Parathyroid adenoma (tissue), 2 donors: ENCODE data around the gene CLEC16A.

Experiments used
- H2AFZ ChIP-seq: fragments of 300-600 bp; sonication (generic); one replicate; pipeline ENCODE4 v1.7.0; 2017; ENCODE audit warnings: antibody characterized with exemption, mild to moderate bottlenecking
- H3K27ac ChIP-seq: fragments of 300-600 bp; sonication (generic); one replicate; pipeline ENCODE4 v1.7.0; 2017
- H3K27me3 ChIP-seq: fragments of 300-600 bp; sonication (generic); one replicate; pipeline ENCODE4 v1.7.0; 2017; ENCODE audit warnings: low read length; ENCODE audit not compliant: control insufficient read depth, insufficient read depth
- H3K36me3 ChIP-seq: fragments of 300-600 bp; sonication (generic); one replicate; pipeline ENCODE4 v1.7.0; 2017; ENCODE audit warnings: low read length; ENCODE audit not compliant: control insufficient read depth, insufficient read depth
- H3K4me1 ChIP-seq: fragments of 300-600 bp; sonication (generic); one replicate; pipeline ENCODE4 v1.7.0; 2017; ENCODE audit warnings: control low read depth
- H3K4me2 ChIP-seq: fragments of 300-600 bp; sonication (generic); one replicate; pipeline ENCODE4 v1.7.0; 2017; ENCODE audit warnings: low read length
- H3K4me3 ChIP-seq: fragments of 300-600 bp; sonication (generic); one replicate; pipeline ENCODE4 v1.7.0; 2017; ENCODE audit warnings: low read depth, low read length
- H3K79me2 ChIP-seq: fragments of 300-600 bp; sonication (generic); one replicate; pipeline ENCODE4 v1.7.0; 2017; ENCODE audit warnings: control low read depth
- H3K9ac ChIP-seq: fragments of 300-600 bp; sonication (generic); one replicate; pipeline ENCODE4 v1.7.0; 2017; ENCODE audit warnings: mild to moderate bottlenecking
- H3K9me3 ChIP-seq: fragments of 300-600 bp; sonication (generic); one replicate; pipeline ENCODE4 v1.7.0; 2017; ENCODE audit warnings: low read length; ENCODE audit not compliant: control insufficient read depth
- TF ChIP-seq, protein P1 (sequence below): fragments of 300-600 bp; sonication (generic); IDR thresholded peaks from one replicate; pipeline ENCODE4 v1.7.0; 2017; ENCODE audit warnings: antibody characterized with exemption, mild to moderate bottlenecking
- donor health status: primary hyperparathyroidism.

Gene CLEC16A

DNA sequence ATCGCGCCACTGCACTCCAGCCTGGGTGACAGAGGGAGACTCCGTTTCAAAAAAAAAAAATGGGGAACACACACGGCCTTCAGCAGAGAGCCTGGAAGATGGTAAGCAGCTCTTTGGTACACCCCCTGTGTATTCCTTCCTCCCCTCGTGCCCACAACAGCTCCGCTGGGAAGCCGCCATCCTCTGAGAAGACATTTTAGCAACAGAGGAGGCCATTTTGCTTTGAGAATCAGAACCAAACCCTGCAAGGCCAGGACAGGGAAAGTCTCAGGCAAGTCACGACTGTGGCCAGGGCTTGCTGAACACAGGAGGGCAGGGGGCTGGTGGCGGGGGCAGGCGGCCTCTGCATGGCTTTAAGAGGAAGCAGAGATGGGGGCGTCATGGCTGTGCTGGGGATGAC, 265.9 kb downstream of the CLEC16A start:
- no peak overlapping the region for H2AFZ ChIP-seq
- H3K36me3 ChIP-seq, result no peaks in the 10 kb centered on the region
- H3K9ac ChIP-seq, result no peak overlapping the region
- no peaks in the 10 kb centered on the region for H3K9me3 ChIP-seq
- H3K4me2 ChIP-seq, result no peak overlapping the region
- no peak overlapping the region for H3K4me3 ChIP-seq
- H3K4me1 ChIP-seq, result no peaks in the 10 kb centered on the region
- H3K27ac ChIP-seq, result no peak overlapping the region
- H3K27me3 ChIP-seq, result no peaks in the 10 kb centered on the region
- no peaks in the 10 kb centered on the region for H3K79me2 ChIP-seq
- TF ChIP-seq, protein P1, sequence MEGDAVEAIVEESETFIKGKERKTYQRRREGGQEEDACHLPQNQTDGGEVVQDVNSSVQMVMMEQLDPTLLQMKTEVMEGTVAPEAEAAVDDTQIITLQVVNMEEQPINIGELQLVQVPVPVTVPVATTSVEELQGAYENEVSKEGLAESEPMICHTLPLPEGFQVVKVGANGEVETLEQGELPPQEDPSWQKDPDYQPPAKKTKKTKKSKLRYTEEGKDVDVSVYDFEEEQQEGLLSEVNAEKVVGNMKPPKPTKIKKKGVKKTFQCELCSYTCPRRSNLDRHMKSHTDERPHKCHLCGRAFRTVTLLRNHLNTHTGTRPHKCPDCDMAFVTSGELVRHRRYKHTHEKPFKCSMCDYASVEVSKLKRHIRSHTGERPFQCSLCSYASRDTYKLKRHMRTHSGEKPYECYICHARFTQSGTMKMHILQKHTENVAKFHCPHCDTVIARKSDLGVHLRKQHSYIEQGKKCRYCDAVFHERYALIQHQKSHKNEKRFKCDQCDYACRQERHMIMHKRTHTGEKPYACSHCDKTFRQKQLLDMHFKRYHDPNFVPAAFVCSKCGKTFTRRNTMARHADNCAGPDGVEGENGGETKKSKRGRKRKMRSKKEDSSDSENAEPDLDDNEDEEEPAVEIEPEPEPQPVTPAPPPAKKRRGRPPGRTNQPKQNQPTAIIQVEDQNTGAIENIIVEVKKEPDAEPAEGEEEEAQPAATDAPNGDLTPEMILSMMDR, result no peak

DNA sequence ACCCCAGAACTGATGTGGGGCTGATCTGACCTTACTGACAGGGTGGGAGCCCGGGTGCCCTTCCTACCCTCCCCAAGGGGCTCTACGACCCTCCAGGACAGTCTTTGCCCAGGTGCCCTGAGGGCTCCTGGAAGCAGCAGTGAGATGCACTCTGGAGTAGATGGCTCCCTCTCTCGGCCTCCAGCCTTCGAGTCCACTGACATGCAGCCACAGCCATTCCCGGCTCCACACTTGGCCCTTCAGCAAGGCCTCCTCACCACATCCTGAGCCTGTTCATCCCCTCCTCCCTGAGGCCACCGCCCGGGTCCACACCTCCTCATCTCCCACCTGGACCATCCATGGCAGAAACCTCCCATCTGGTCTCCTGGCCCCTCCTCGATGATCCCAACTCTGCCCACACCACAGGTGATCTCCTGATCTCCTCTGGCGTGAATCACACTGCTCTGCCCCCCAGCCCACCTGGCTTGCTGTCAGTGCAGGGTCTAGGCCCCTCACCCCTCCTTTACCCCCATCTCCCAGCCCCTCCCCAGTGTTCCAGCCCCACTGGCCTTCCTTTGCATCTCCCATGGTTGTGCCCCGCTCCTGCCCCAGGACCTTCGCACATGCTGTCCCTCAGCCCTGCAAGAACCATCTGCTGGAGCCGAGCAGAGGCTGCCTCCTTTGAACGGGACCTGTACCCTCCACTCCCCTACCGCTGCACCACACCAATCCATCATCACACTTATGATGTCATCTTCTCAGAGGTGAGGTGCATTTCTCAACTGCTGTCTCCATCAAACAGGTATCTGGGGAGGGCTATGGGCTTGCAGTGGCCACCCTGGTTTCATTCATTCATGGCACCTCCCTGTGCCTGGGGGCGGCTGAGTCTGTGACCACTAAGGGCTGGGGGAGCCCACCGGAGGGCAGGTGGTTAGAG, 267.0 kb downstream of the CLEC16A start:
- no peaks in the 10 kb centered on the region for H3K4me1 ChIP-seq
- H3K27me3 ChIP-seq, result no peaks in the 10 kb centered on the region
- no peak overlapping the region for H3K4me2 ChIP-seq
- TF ChIP-seq, protein P1, result no peak
- H2AFZ ChIP-seq, result no peak overlapping the region
- no peak overlapping the region for H3K9ac ChIP-seq
- H3K27ac ChIP-seq, result no peak overlapping the region
- H3K36me3 ChIP-seq, result no peaks in the 10 kb centered on the region
- no peaks in the 10 kb centered on the region for H3K9me3 ChIP-seq
- H3K4me3 ChIP-seq, result no peak overlapping the region
- no peaks in the 10 kb centered on the region for H3K79me2 ChIP-seq

DNA sequence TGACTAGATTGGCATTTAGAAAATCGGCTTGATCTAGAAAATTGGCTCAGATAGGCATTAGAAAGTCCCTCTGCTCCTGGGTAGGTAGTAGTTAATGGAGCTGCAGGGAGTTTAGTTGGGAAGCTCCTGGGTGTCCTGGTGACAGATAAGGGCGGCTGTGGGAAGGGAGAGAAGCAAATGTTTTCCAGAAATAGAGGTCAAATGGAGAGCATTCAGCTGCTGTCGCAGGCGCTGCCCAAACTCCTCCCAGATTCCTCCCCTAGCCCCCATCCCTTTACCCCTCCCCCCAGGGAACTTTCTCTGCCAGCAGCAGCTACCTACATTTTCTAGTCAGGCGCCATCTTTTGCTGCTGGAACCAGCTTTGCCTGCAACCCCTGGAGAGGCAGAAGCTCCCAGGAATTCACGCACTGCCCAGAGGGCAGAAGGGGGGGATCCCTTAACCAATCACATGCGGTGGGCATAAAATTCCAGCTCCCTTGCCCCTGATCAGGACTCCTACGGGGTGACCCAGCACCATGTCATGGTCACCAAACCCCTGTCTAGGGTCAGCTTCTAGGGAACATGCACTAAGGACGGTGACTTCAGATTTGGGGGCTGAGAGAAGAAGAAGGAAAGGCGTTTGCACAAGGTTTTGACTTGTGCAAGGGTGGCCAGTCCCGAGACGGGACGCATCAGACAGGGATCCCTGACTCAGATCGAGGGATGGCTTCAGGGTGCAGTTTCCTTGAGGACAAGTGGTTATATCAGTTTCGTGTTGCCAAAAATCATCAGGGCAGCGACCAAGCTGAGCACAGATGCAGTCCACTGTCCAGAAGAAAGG, 267.8 kb downstream of the CLEC16A start:
- no peak overlapping the region for H3K9ac ChIP-seq
- H3K4me2 ChIP-seq, result no peak overlapping the region
- H3K4me1 ChIP-seq, result no peaks in the 10 kb centered on the region
- no peak overlapping the region for H3K27ac ChIP-seq
- H3K9me3 ChIP-seq, result no peaks in the 10 kb centered on the region
- no peaks in the 10 kb centered on the region for H3K79me2 ChIP-seq
- H3K4me3 ChIP-seq, result no peak overlapping the region
- H2AFZ ChIP-seq, result no peak overlapping the region
- no peaks in the 10 kb centered on the region for H3K36me3 ChIP-seq
- TF ChIP-seq, protein P1, result no peak
- H3K27me3 ChIP-seq, result no peaks in the 10 kb centered on the region

DNA sequence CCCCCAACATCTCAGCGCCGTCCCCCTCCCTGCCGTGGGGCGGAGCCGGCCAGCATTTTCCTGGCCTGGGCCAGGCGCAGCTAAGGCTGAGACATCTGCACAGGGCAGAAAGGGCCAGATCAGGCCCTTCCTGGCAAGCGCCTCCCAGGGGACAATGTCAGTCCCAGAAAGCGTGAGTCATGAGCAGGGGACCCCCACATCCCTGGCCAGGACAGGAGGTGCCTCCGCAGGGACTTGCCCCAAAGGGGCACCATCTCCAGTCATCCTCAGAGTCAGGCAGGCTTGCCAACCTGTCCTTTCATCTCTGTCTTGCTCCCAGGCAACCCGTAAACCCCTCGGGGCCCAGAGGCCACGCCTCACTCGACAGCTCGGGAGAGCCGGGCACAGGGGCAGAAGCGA, 268.4 kb downstream of the CLEC16A start:
- no peak overlapping the region for H2AFZ ChIP-seq
- no peaks in the 10 kb centered on the region for H3K4me1 ChIP-seq
- H3K27ac ChIP-seq, result no peak overlapping the region
- TF ChIP-seq, protein P1, result no peak
- H3K36me3 ChIP-seq, result no peaks in the 10 kb centered on the region
- no peaks in the 10 kb centered on the region for H3K27me3 ChIP-seq
- H3K79me2 ChIP-seq, result no peaks in the 10 kb centered on the region
- H3K9me3 ChIP-seq, result no peaks in the 10 kb centered on the region
- no peak overlapping the region for H3K9ac ChIP-seq
- no peak overlapping the region for H3K4me3 ChIP-seq
- no peak overlapping the region for H3K4me2 ChIP-seq
